ENCODE data around the gene NELFCD. TPM values are rescaled to one million over a fixed set of nuclear protein-coding genes. Genes with fewer than 3 reads are reported as not detected.

The NELFCD gene
- total and polyA plus RNA-seq, 9 of the 15 experiments (the other 6 are each of a cell fraction or from before 2014, with no cell fraction given) = 11.7 to 163 (median 96.5) TPM

- TF ChIP-seq ZNF696 (CRISPR knock-in tag; conservative IDR thresholded peaks at IDR 0.05) = no peak
- no peak for TF ChIP-seq ZNF224 (CRISPR knock-in tag; IDR thresholded peaks at IDR 0.05)
- TF ChIP-seq CHD7 (IDR thresholded peaks at IDR 0.05; ENCODE audit: low read depth, low read length) = no peak
- TF ChIP-seq CBX3 (IDR thresholded peaks at IDR 0.05; ENCODE audit: borderline replicate concordance in 1 of 2, low read length in 2 of 2) = peak in 1 of 2 experiments; percentile 19; a peak in 1 of 3 replicates
- TF ChIP-seq YY1 (IDR thresholded peaks at IDR 0.05; ENCODE audit: borderline replicate concordance in 1 of 3, control insufficient read depth in 1 of 3, extremely low read depth in 1 of 3, insufficient read depth in 3 of 3, insufficient read length in 1 of 3, insufficient replicate concordance in 2 of 3, low read depth in 1 of 3, low read length in 2 of 3) = no peak
These were observed 30.2 kb downstream of the NELFCD start (continued) for GRCh38 chr20:59010995-59011873.
